ENCODE measurements around the gene CIB2. TPM values are rescaled to one million over a fixed set of nuclear protein-coding genes. Genes with fewer than 3 reads are reported as not detected.

CIB2 gene
- total and polyA plus RNA-seq, 4 donors: 18.2 to 81.4 (median 46.5) TPM

- H3K27me3 ChIP-seq (ENCODE audit: control insufficient read depth, insufficient read depth, low read length): no peaks in the 10 kb centered on the region
- H3K9me3 ChIP-seq (ENCODE audit: control insufficient read depth, insufficient read depth, low read length): no peaks in the 10 kb centered on the region
- 90% methylated on average over 6 of the region's 8 CpGs for WGBS (ENCODE audit: insufficient coverage)
- H3K4me3 ChIP-seq (ENCODE audit: low read depth, low read length): no peak overlapping the region
- H3K36me3 ChIP-seq (ENCODE audit: control insufficient read depth, insufficient read depth, low read length): no peaks in the 10 kb centered on the region
- DNase-seq (ENCODE audit: low read depth in 4 of 6, low spot score in 6 of 6): no peak
- H3K4me1 ChIP-seq (ENCODE audit: control insufficient read depth, insufficient read depth, low read length): peaks cover 38% of the 10 kb centered on the region
- H3K27ac ChIP-seq (ENCODE audit: low read depth, low read length): no peak overlapping the region
Observed at GRCh38 chr15:78080088-78080460, 51.2 kb downstream of the CIB2 start.

- peaks cover 37% of the 10 kb centered on the region for H3K4me1 ChIP-seq (ENCODE audit: control insufficient read depth, insufficient read depth, low read length)
- DNase-seq (ENCODE audit: low read depth in 4 of 6, low spot score in 6 of 6): no peak
- WGBS (ENCODE audit: insufficient coverage): 95% methylated on average over 8 of the region's 11 CpGs
- H3K9me3 ChIP-seq (ENCODE audit: control insufficient read depth, insufficient read depth, low read length): no peaks in the 10 kb centered on the region
- no peaks in the 10 kb centered on the region for H3K36me3 ChIP-seq (ENCODE audit: control insufficient read depth, insufficient read depth, low read length)
- no peak overlapping the region for H3K27ac ChIP-seq (ENCODE audit: low read depth, low read length)
- no peaks in the 10 kb centered on the region for H3K27me3 ChIP-seq (ENCODE audit: control insufficient read depth, insufficient read depth, low read length)
- H3K4me3 ChIP-seq (ENCODE audit: low read depth, low read length): no peak overlapping the region
Observed at GRCh38 chr15:78079298-78080087, 51.8 kb downstream of the CIB2 start.

GRCh38 chr15:78077871-78078210, 53.4 kb downstream of the CIB2 start:
- Histone ChIP-seq H3K27ac (ENCODE audit: low read depth, low read length) (no peak overlapping the region), H3K4me1 (ENCODE audit: control insufficient read depth, insufficient read depth, low read length) (peaks cover 26% of the 10 kb centered on the region), H3K27me3 (ENCODE audit: control insufficient read depth, insufficient read depth, low read length) (no peaks in the 10 kb centered on the region), H3K4me3 (ENCODE audit: low read depth, low read length) (peak overlapping the region; percentile 28), H3K9me3 (ENCODE audit: control insufficient read depth, insufficient read depth, low read length) (no peaks in the 10 kb centered on the region), H3K36me3 (ENCODE audit: control insufficient read depth, insufficient read depth, low read length) (no peaks in the 10 kb centered on the region)
- WGBS (ENCODE audit: insufficient coverage): 0% methylated on average over 1 of the region's 7 CpGs
- no peak for DNase-seq (ENCODE audit: low read depth in 4 of 6, low spot score in 6 of 6)

GRCh38 chr15:78077053-78077870, 54.0 kb downstream of the CIB2 start, which contains the start of gene TBC1D2B:
Gene TBC1D2B, minus strand, starts transcription at chr15:78077711. Its CDS starts 59 bp downstream, at chr15:78077652.
- no peaks in the 10 kb centered on the region for H3K27me3 ChIP-seq (ENCODE audit: control insufficient read depth, insufficient read depth, low read length)
- DNase-seq (ENCODE audit: low read depth in 4 of 6, low spot score in 6 of 6): peak in 3 of 6 donors; percentile 63 to 89 (median 88)
- WGBS (ENCODE audit: insufficient coverage): under 1% methylated on average over 97 of the region's 104 CpGs
- peak within 1 kb of the TSS; percentile 71 for H3K4me3 ChIP-seq (ENCODE audit: low read depth, low read length)
- H3K36me3 ChIP-seq (ENCODE audit: control insufficient read depth, insufficient read depth, low read length): no peaks in the 10 kb centered on the region
- peaks cover 29% of the 10 kb centered on the region for H3K4me1 ChIP-seq (ENCODE audit: control insufficient read depth, insufficient read depth, low read length)
- peak within 1 kb of the TSS; percentile 87 for H3K27ac ChIP-seq (ENCODE audit: low read depth, low read length)
- no peaks in the 10 kb centered on the region for H3K9me3 ChIP-seq (ENCODE audit: control insufficient read depth, insufficient read depth, low read length)

- Histone ChIP-seq H3K27me3 (ENCODE audit: control insufficient read depth, insufficient read depth, low read length) (no peaks in the 10 kb centered on the region), H3K36me3 (ENCODE audit: control insufficient read depth, insufficient read depth, low read length) (no peaks in the 10 kb centered on the region), H3K4me3 (ENCODE audit: low read depth, low read length) (peak overlapping the region; percentile 71), H3K9me3 (ENCODE audit: control insufficient read depth, insufficient read depth, low read length) (no peaks in the 10 kb centered on the region), H3K27ac (ENCODE audit: low read depth, low read length) (peak overlapping the region; percentile 87), H3K4me1 (ENCODE audit: control insufficient read depth, insufficient read depth, low read length) (peaks cover 30% of the 10 kb centered on the region)
- 37% methylated on average over 12 of the region's 17 CpGs for WGBS (ENCODE audit: insufficient coverage)
- no peak for DNase-seq (ENCODE audit: low read depth in 4 of 6, low spot score in 6 of 6)
Observed at GRCh38 chr15:78076231-78077052, 54.8 kb downstream of the CIB2 start.

GRCh38 chr15:78075490-78076230, 55.6 kb downstream of the CIB2 start:
- Histone ChIP-seq H3K4me1 (ENCODE audit: control insufficient read depth, insufficient read depth, low read length) (peaks cover 30% of the 10 kb centered on the region), H3K9me3 (ENCODE audit: control insufficient read depth, insufficient read depth, low read length) (no peaks in the 10 kb centered on the region), H3K4me3 (ENCODE audit: low read depth, low read length) (peak overlapping the region; percentile 71), H3K36me3 (ENCODE audit: control insufficient read depth, insufficient read depth, low read length) (no peaks in the 10 kb centered on the region), H3K27me3 (ENCODE audit: control insufficient read depth, insufficient read depth, low read length) (no peaks in the 10 kb centered on the region), H3K27ac (ENCODE audit: low read depth, low read length) (peak overlapping the region; percentile 87)
- WGBS (ENCODE audit: insufficient coverage): 74% methylated on average over 5 of the region's 7 CpGs
- DNase-seq (ENCODE audit: low read depth in 4 of 6, low spot score in 6 of 6): peak in 2 of 6 donors; percentile 13 to 67

- Histone ChIP-seq H3K4me1 (ENCODE audit: control insufficient read depth, insufficient read depth, low read length) (peaks cover 41% of the 10 kb centered on the region), H3K9me3 (ENCODE audit: control insufficient read depth, insufficient read depth, low read length) (no peaks in the 10 kb centered on the region), H3K36me3 (ENCODE audit: control insufficient read depth, insufficient read depth, low read length) (no peaks in the 10 kb centered on the region), H3K4me3 (ENCODE audit: low read depth, low read length) (no peak overlapping the region), H3K27ac (ENCODE audit: low read depth, low read length) (peak overlapping the region; percentile 71), H3K27me3 (ENCODE audit: control insufficient read depth, insufficient read depth, low read length) (no peaks in the 10 kb centered on the region)
- no peak for DNase-seq (ENCODE audit: low read depth in 4 of 6, low spot score in 6 of 6)
- 88% methylated on average over 4 of the region's 5 CpGs for WGBS (ENCODE audit: insufficient coverage)
Observed at GRCh38 chr15:78073046-78073787, 58.0 kb downstream of the CIB2 start.

GRCh38 chr15:78072080-78072892, 59.0 kb downstream of the CIB2 start:
- H3K4me1 ChIP-seq (ENCODE audit: control insufficient read depth, insufficient read depth, low read length): peaks cover 44% of the 10 kb centered on the region
- peak overlapping the region; percentile 71 for H3K27ac ChIP-seq (ENCODE audit: low read depth, low read length)
- no peaks in the 10 kb centered on the region for H3K27me3 ChIP-seq (ENCODE audit: control insufficient read depth, insufficient read depth, low read length)
- peak in 1 of 6 donors; percentile 53 for DNase-seq (ENCODE audit: low read depth in 4 of 6, low spot score in 6 of 6)
- H3K9me3 ChIP-seq (ENCODE audit: control insufficient read depth, insufficient read depth, low read length): no peaks in the 10 kb centered on the region
- 26% methylated on average over 5 of the region's 9 CpGs for WGBS (ENCODE audit: insufficient coverage)
- H3K36me3 ChIP-seq (ENCODE audit: control insufficient read depth, insufficient read depth, low read length): no peaks in the 10 kb centered on the region
- H3K4me3 ChIP-seq (ENCODE audit: low read depth, low read length): no peak overlapping the region

Measured in spinal cord (tissue), 10 donors.